Measurements from ENCODE around the gene MYO15B.
A peak's percentile ranks its signal among the peaks of the same experiment; 100 is the strongest.
"Not testable (repeated sequence)": the region's sequence is repeated elsewhere in the genome, so short reads cannot be mapped to it uniquely, and the experiment has no call there.

MYO15B gene

DNA sequence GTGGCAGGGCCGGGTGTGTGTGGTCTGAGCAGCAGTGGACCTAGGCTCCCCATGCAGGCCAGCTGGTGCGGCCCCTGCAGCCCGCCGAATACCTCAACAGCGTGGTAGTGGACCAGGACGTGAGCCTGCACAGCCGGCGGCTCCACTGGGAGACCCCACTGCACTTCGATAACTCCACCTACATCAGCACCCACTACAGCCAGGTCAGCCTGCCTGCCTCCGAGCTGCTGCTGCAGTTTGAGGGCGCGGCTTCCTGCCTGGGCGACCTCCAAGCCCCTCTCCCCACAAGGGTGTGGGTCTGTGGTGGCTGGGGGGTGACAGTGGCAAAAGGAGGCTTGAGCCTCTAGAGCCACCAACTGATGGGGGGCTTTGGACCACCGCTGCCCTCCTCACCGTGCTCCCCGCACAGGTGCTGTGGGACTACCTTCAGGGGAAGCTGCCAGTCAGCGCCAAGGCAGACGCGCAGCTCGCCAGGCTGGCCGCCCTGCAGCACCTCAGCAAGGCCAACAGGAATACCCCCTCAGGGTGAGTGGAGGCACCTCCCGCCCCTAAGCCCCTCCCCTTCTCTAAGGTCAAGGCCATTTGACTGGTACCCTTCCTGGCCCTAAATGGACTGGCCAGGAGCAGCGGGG, 37.2 kb downstream of the MYO15B start:
- DNase-seq (ENCODE audit: low spot score): no peak

DNA sequence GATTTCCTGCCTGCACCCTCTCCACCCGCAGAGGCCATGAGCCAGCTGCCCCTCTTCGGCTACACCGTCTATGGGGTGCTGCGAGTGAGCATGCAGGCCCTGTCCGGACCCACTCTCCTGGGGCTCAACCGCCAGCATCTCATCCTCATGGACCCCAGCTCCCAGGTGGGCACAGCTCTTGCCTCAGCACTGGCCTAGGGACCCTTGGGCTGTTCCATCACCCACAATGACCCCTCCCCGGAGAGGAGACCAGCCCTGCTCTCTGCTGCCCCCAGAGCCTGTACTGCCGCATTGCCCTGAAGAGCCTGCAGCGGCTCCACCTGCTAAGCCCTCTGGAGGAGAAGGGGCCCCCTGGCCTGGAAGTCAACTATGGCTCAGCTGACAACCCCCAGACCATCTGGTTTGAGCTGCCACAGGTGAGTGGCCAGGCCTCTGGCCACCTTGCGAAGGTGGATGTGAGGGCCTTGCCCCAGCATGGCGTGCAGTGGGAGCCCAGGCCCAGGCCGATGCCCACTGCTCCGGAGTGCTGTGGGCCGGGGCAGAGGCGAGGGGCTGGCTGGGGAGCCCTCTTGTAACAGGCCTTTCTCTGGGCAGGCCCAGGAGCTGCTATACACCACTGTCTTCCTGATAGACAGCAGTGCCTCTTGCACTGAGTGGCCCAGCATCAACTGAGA, 38.4 kb downstream of the MYO15B start:
- peak; percentile 48 for DNase-seq (ENCODE audit: low spot score)

DNA sequence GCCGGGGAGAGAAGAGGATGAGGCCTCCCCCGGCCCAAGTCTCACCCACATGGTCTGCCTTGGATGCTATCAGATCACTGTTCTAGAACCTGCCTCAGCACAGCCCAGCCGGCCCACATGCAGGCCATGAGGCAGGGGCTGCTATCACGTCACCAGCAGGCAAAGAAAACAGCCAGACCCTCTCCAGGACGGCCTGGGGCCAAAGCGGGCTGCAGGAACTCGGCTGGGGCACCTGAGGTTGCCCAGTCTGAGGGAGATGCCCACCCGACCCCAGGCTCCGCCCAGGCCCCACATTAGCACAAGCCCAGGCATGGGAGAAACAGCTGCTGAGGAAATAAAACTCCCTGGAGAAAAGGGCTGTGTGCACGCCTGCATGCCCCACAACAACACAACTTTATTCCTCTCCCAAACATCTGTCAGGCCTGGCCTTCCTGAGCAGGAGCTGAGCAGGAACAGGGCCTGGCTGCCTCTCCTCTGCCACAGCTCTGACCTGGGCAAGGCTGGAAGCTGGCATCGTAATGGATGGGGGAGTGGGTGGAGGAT, 39.0 kb downstream of the MYO15B start:
- no peak for DNase-seq (ENCODE audit: low spot score)

DNA sequence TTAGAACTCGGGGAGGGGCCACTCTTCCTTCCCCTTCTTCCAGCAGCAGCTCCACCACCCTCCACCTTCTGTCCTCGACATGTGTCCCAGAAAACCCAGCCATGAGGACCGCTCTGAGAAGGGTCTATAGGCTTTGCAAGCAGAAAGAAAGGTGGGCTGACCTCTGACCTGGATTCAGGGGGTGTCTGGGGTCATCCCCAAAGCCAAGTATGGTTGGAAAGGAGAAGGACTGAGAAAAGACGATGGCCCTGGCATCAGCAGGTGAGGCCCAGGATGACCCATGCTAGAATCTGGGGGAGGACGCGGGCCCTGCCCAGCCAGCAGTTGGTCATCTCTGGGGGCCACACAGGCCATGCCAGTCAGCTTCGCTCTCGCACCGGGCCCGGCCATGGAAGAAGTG, 39.5 kb downstream of the MYO15B start:
- no peak for DNase-seq (ENCODE audit: low spot score)

DNA sequence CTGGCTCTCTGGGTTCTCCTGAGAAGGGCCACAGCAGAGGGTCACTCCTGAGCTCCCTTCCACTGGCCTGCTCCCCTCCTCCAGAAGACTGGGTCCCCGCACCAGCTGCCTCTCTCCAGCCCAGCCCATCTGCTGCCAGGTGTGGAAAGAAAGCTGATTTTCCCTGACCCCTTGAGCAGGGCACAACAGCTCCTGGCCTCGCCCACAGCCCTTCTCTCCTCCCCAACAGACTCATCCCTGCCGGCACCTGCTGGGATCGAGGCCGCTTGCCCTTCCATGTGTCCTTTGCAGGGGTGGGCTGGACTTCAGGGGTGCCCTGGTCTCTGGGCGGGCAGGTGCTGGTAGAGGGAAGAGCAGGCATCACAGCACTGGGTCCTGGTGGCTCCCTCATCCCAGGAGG, 40.8 kb downstream of the MYO15B start:
- DNase-seq (ENCODE audit: low spot score): no peak

DNA sequence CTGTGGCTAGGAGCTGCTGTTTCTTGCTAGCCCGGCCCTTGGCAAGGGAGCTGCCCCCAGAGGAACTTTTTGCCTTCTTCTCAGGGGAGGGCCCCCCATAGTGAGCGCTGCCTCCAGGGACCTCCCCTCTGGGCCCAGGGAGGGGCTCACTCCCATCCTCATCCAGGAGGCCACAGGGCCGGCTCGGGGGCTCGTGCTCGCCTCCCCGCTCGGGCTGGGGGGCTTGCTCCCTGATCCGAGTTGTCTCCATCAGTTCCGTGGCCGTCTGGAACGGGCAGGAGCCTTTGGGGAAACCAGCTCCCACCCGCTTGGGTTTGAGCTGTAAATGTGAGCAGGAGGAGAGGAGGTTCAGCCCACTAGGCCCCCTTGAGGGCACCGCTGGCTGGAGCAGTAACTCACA, 41.6 kb downstream of the MYO15B start:
- DNase-seq (ENCODE audit: low spot score): no peak

DNA sequence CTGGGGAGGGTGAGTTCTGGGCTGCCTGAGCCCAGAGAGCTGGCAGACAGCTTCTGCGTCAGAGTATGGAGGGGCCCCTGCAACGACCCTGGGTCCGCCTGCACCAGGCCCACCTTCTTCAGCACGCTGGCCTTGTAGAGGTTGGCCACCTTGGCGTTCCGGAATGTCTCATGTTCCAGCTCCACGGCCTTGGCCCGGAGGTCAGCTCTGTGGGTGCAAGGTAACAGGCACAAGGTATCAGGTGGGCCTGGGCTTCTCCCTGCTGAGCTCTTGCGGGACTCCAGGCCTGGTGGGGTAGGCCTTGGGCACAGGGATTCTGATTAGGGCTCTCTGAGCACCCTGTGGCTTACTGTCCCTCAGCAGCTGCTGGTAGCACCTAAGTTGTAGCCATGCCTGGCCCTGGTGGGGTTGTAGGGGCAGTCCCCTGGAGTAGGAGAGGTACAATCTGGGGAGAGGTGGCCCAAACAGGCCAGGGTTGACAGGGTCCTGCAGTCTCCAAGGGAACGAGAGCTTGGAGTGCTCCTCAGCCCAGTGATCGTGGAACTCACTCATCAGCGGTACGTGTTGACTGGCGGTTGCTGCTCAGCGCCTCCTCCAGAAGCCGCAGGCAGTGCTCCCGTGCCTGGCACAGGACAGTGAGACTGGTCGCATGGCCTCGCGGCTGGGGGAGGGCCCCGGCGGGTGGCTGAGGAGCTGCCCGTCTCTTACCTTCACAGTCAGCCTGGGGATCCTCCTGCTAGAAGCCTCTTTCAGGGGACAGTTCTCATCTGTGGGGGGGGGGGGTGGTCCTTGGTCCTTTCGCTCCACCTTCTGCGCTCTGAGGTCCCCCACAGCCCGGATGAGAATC, 42.7 kb downstream of the MYO15B start:
- DNase-seq (ENCODE audit: low spot score): no peak

DNA sequence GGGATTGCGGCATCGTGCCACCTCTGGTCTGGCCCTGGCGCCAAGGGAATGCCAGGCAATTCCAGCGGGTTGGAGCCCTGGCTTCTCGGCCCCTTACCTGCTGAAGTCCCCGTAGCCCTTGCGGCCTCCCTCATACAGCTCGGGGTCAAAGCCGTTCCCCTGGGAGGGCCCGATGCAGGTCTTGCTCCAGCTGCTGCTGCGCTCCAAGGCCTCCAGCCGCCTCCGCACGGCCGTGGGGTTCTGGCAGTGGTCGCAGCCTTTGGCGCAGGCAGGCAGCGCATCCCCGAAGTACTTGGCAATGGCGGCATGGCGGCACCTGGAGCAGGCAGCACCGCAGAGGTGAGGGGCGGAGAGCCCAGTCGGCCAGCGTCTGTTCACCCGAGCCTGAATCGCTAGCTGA, 43.8 kb downstream of the MYO15B start:
- no peak for DNase-seq (ENCODE audit: low spot score)

DNA sequence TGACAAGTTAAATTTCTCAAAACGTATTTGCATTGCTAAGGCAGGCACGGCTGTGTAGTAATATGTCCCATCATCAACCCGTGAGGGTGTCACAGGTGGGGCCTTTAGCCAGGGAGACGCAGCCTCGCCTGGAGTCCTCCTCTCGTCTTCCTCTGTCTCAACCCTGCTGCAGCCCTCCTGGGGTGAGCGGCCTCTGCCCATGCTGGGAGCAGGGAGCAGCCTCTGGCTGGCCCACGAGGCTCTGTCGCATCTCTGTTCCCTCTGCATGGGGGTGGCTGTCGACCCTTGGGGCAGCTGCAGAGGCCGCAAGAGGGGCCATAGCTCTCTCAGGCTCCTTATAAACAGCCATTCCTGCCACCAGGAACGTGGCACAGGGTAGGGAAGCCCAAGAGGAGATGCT, 44.8 kb downstream of the MYO15B start:
- no peak for DNase-seq (ENCODE audit: low spot score)

DNA sequence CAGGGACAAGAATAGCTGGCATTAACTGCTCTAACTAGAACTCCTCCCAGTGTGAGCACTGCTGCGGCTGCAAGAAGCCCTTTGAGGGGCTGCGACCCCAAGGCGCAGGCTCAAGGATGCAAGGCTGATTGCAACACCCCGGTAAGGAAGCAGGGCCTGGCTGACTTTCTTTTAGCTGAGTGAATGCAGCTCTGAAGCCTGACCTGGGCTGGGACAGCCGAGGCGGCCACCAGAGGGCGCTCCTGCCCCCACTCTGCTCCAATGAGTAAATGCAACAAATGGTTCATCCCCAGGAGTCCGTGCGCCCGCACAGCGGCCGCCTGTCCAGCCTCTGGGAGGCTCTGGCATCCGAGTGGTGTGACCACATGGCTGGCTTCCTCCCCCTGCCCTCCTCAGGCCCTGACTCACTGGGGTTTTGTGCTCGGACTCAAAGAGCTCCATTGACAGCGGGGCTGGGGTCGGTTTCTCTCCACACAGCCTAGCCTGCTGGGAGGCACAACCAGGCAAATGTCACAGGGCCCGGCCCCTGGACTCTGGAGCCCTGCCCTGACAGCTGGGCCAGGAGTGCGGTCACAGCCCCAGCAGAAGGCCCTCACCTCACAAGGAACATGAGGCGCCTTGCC, 45.4 kb downstream of the MYO15B start, which contains the start of gene SMIM5:
TSS of gene SMIM5 (plus strand) at position 572 of the 623 bp plus-strand sequence. CDS start 6,768 bp downstream, outside the sequence.
- peak; percentile 96 for DNase-seq (ENCODE audit: low spot score)

DNA sequence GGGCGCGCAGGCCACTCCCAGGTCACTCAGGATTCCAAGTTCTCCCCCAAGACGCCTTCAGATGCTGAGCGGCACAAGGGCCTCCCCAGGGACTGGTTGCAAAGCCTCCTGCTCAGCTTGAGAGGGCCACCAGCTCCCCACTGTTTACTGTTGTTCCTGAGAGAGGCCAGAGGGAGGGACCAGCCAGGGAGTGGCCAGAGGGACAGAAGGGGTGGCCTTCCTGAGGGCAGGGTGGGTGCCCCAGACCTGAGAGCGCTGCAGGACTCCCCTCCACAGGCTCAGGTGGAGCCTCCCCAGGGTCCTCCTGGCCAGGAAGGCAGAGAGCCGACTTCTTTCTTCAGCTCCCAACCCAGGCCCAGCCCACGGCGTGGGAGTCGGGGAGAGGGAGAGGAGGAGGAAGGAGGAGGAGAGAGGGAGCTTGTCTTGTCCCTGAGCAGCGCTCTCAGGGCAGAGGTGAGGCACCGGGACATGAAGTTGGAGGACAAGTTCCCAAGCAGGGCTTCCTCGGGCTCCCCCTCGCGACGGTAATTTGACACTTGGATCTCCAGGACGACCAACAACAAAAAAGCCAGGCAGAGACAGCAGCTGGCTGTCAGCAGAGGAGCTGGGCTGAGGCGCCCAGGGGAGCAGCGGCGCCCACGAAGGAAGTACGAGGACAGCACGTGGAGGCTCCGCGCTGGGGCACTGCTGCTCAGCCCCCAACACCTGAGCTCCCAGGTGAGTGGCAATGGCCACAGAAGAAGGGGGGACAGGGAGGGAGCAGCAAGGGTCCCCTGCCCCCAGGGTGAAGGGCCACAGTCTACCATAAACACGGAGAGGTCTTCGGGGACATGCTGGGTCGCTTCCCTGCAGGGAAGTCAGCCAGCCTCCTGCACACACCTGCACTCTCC, 46.1 kb downstream of the MYO15B start:
- peak; percentile 96 for DNase-seq (ENCODE audit: low spot score)

DNA sequence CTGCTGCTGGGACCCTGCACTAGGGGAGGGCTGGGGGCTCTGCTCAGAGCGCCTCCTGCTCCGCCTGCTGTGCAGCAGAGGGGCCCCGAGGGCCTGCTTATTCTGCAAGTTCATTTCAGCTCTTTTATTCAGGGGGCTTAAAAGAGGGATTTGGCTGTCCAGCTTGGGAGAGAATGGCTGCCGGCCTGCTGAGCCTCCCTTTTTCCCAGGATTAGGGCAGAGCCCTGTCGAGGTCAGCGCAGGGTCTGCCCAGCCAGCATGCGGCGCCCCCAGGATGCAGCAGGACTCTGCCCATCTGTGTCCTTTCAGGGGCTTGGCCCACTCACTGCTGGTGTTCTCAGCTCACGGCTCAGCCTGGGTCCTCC, 46.8 kb downstream of the MYO15B start:
- DNase-seq (ENCODE audit: low spot score): no peak

DNA sequence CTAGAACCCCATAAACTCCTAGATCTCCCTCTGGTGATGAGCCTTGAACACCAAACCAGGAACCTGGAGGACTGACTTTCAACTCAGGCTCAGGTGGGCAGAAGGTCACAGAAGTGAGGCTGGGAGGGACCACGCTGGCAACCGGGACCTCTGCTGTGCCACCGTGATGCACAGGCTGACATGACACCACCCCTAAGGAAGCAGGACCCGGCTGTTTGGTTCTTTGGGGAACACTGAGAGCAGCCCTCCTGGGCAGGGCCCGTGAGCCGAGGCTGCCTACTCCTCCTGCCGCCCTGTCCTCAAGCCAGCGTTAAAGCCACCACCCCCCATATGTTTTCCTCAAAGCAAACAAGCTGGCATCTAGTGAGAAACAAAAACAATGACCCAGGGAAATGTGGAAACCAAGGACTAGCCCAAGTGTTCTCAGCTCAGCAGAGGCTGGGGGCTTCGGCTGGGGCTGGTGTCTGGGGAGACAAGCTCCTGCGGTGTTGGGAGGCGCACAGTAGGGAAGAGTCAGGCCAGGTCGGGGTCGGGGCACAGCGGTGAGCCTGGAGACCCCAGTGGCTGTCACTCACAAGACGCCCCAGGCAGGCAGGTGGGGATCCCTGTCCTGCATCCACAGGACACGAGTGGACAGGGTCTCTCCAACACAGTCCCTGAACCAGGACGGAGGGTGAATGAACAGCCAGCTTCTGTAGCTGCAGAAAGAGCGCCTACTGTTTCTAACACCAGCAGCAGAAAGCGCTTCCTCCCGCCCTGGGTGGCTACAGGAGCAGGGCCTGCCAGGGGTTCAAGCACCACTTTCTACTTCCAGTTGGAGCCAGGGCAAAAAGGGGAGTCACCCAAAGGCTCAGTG, 47.4 kb downstream of the MYO15B start:
- no peak for DNase-seq (ENCODE audit: low spot score)

DNA sequence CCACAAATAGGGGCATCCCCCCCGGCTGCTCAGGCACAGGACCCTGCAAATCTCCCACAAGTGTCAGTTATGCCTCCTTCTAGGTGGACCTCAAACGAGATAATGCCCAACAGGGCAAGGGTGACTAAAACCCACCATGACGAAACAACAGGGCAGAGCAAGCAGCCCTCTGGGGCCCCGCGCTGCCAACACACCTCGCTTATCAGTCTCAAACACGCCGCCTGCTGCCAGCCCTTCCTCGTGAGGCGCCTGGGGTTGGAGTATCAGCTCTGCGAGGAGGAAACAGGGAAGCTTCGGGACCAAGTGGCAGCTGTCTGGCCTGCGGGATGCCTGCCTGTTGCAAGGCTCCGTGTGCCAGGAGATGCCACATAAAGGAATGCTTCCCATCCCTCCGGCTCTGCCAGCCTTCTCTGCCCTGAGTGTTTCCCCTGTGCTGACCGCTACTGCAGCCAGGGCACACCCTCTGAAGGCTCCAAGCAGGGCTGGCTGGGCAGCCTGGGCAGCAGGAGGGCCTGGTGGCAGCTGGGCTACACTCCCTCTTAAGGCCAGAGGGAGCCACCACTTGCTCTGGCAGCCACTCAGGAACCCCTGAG, 48.1 kb downstream of the MYO15B start:
- no peak for DNase-seq (ENCODE audit: low spot score)

DNA sequence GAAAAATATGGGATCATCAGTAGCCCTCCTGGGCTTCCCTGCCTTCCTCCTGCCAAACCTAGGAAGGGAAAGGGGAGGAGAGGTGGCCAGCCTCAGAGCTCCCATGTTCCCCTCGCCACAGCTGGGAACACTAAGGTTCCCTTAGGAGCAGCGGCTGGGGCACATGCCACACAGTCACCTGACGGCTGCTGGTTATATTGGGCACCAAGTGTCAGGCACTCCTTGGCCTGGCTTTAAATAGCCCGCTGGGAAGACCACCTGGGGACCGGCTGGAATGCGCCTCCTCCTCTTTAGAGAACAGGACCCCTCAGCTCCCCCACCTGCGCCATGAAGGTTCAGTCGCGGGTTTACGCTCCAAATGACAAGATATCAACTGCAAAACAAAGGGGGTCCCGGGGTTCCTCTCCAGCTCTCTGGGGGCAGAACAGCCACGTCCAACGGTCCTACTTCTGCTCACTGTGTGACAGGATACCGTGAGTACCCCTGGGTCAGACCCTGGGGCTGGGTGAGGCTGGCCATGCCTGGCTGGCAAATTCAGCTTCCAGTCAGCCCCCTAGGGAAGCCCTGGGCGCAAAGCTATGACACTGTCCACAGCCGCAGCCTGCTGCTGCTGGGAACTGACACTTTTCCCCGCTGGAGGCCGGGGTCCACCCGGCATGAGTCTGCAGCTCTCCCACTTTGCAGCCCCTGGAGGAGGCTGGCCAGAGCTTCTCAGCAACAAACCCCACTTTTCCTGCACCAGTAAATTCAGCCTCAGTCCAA, 49.0 kb downstream of the MYO15B start:
- DNase-seq (ENCODE audit: low spot score): no peak

DNA sequence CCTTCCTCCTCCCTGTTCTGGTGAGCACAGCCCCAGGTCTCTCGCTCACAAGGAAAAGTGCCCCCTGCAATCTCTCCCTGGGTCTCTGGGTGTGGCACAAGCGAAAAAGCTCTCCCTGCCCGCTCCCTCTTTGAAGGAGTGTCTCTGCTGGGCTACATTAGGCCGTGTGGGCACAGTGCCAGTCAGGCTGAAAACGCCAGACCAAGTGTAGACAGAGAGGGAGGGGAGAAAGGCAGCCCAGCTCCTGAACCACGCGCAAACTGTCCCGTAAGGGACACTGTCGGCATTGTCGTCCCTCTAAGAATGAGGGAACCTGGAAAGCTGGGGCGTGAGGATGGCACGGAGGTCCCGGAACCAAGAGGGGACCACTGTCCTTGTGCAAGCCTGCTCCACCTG, 49.5 kb downstream of the MYO15B start:
- no peak for DNase-seq (ENCODE audit: low spot score)

DNA sequence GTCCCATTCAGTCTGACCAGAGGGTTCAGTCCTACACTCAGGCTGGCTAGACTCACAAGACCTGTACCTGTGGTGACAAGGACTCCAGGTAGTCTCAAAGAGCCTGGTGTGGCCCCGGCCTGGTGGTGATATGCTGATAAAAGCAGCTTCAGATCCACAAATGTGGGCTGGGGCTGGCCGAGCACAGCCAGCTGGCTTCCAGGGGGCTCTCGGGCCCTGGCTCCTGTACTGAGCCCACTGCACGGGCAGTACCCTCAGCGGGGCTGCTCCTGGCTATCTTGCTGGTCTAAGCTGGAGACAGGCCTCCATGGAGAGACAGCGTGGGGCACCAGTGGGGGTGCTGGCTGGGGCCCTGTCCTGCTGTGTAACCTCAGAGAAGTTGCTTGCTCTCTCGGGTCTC, 50.0 kb downstream of the MYO15B start:
- no peak for DNase-seq (ENCODE audit: low spot score)

DNA sequence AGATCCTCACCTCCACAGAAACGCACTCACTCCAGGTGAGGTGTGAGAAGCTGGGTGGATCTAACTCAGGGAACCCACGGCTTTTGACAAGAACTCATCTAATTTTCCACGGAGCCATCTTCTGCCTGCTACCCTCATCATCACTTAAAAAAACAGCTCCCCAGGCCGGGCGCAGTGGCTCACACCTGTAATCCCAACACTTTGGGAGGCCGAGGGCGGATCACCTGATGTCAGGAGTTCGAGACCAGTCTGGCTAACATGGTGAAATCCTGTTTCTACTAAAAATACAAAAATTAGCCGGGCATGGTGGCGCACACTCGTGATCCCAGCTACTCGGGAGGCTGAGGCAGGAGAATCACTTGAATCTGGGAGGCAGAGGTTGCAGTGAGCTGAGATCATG, 50.4 kb downstream of the MYO15B start:
- DNase-seq (ENCODE audit: low spot score): not testable (repeated sequence)

DNA sequence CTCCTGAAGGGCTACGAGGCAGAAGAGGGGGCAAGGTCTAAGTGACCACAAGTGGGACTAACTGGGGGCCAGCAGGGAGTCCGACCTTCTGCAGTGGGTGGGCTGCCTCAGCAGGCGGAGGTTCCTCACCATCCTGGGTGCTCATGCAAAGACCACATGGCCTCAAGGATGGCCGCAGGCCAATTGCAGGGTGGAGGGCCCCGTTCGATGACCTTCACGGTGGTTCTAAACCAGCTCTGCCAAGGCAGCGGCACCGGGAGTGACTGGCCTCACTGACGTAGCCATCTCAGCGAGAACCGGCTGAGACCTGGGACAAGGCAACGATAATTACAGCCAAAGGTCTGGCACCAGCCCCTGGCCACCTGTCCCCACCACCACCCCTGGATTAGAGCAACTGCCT, 51.3 kb downstream of the MYO15B start:
- no peak for DNase-seq (ENCODE audit: low spot score)
